OCI-LY1 (cell line): ENCODE measurements around the gene TMPRSS7.

Experiments
- EZH2 ChIP-seq: fragments of 200-600 bp; sonication (generic), shearing (Covaris generic); IDR thresholded peaks from 2 replicates; pipeline ENCODE4 v1.8.0; 2017; ENCODE audit warnings: borderline replicate concordance, mixed run types, mild to moderate bottlenecking, antibody characterized with exemption, low read length, moderate library complexity, mixed read lengths
- TF ChIP-seq, protein P1 (sequence below): fragments of 200-600 bp; sonication (generic), shearing (Covaris generic); IDR thresholded peaks from 2 replicates; pipeline ENCODE4 v1.5.1; 2017; ENCODE audit warnings: mild to moderate bottlenecking, antibody characterized with exemption, low read length, moderate library complexity, mixed read lengths

DNA sequence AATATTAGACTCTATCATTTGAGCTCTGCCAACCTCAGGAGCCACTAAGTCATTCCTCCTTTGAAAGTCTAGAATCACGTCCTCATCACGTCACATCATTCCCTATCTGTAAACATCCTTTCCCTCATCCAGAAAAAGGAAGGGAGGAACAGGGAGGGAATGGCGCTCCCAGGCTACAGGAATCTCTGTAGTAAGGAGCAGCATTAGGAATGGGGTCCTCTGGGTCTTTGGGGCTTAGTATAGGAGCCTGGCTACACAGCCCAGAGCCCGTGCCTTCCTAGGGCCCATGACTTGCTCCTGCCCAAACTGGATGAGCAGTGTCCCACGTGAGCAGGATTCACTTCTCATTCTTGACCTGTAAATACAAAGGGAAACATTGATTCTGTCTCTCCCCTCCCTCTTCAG, 34.2 kb upstream of the TMPRSS7 start:
- TF ChIP-seq, protein P1, sequence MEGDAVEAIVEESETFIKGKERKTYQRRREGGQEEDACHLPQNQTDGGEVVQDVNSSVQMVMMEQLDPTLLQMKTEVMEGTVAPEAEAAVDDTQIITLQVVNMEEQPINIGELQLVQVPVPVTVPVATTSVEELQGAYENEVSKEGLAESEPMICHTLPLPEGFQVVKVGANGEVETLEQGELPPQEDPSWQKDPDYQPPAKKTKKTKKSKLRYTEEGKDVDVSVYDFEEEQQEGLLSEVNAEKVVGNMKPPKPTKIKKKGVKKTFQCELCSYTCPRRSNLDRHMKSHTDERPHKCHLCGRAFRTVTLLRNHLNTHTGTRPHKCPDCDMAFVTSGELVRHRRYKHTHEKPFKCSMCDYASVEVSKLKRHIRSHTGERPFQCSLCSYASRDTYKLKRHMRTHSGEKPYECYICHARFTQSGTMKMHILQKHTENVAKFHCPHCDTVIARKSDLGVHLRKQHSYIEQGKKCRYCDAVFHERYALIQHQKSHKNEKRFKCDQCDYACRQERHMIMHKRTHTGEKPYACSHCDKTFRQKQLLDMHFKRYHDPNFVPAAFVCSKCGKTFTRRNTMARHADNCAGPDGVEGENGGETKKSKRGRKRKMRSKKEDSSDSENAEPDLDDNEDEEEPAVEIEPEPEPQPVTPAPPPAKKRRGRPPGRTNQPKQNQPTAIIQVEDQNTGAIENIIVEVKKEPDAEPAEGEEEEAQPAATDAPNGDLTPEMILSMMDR = no peak
- TF ChIP-seq EZH2 = no peak
